Sigmoid colon (tissue), 7 donors: ENCODE results near the gene GORASP2. TPM values are rescaled to one million over a fixed set of nuclear protein-coding genes. Genes with fewer than 3 reads are reported as not detected.

Experiments
- DNase-seq: peaks from one replicate; pipeline ENCODE4 v3.0.0-alpha.2; 2019
- H3K27ac ChIP-seq, 4 donors: fragments of 200-600 bp; sonication (generic); one replicate each; pipeline ENCODE4 v1.5.1; 2016 to 2019; ENCODE audit warnings: mild to moderate bottlenecking in 1 of 4
- H3K27me3 ChIP-seq, 3 donors: fragments of 200-600 bp; sonication (generic); one replicate each; pipeline ENCODE4 v1.5.1; 2019; ENCODE audit warnings: mild to moderate bottlenecking in 1 of 3
- H3K36me3 ChIP-seq, 4 donors: fragments of 200-600 bp; sonication (generic); one replicate each; pipeline ENCODE4 v1.5.1; 2016 to 2019
- H3K4me1 ChIP-seq, 4 donors: fragments of 200-600 bp; sonication (generic); one replicate each; pipeline ENCODE4 v1.5.1; 2017 to 2019
- H3K4me3 ChIP-seq, 4 donors: fragments of 200-600 bp; sonication (generic); one replicate each; pipeline ENCODE4 v1.5.1; 2017 to 2019; ENCODE audit warnings: mild to moderate bottlenecking in 2 of 4, moderate library complexity in 1 of 4
- H3K9me3 ChIP-seq, 4 donors: fragments of 200-600 bp in 3 of 4; sonication (generic) in 3 of 4; one replicate each; pipeline versions ENCODE4 v1.5.1 to v1.6.1; 2013 to 2019
- EP300 ChIP-seq, 4 donors: sonication (generic); formaldehyde crosslinking; IDR thresholded peaks; one replicate each; pipeline ENCODE4 v1.6.1; 2017; ENCODE audit warnings: antibody characterized with exemption in 4 of 4
- POLR2A ChIP-seq, 2 donors: fragments of 450-650 bp; IDR thresholded peaks; one replicate each; pipeline ENCODE4 v1.6.1; 2016; ENCODE audit warnings: antibody characterized with exemption in 2 of 2, mild to moderate bottlenecking in 2 of 2, moderate library complexity in 2 of 2
- POLR2AphosphoS5 ChIP-seq, 4 donors: sonication (generic); formaldehyde crosslinking; IDR thresholded peaks; one replicate each; pipeline ENCODE4 v1.6.1; 2017; ENCODE audit warnings: antibody characterized with exemption in 4 of 4
- WGBS, 2 donors: extraction: QIAGEN DNeasy Blood & Tissue Kit; methylation state at CpG; one replicate each; pipeline ENCODE4 v1.1.7; 2013; 5-methylcytosine and 5-hydroxymethylcytosine counted together
- intact Hi-C: fragments of 100-400 bp; cut with DNase I; formaldehyde crosslinking; loops from one replicate; pipeline ENCODE4 v1.15.1; 2023
- polyA plus RNA-seq, 3 donors: library from polyadenylated mRNA; stranded (reverse); fragments of 200-250 nt; gene quantifications; one replicate each; pipeline ENCODE4 v1.2.3, GENCODE V29; 2013
- total RNA-seq, 4 donors: library from RNA; depleted of rRNA; stranded (reverse); fragments of >200 nt; gene quantifications; one replicate each; pipeline ENCODE4 v1.1.0, GENCODE V29; 2016
- TF ChIP-seq, protein P1 (sequence below), 4 experiments: fragments of 450-650 bp in 3 of 4; fragments of 200-600 bp in 1 of 4; IDR thresholded peaks; one replicate each; pipeline ENCODE4 v1.5.1; 2016 to 2019; ENCODE audit warnings: antibody characterized with exemption in 4 of 4, mild to moderate bottlenecking in 3 of 4, moderate library complexity in 2 of 4
- donor health status: healthy with polysubstance abuse.
- donor health status: Bipolar disorder and iron deficiency.
- donor health status: healthy.

Gene GORASP2
- total and polyA plus RNA-seq, 7 donors, result 32.4 to 53.8 (median 42.3) TPM

DNA sequence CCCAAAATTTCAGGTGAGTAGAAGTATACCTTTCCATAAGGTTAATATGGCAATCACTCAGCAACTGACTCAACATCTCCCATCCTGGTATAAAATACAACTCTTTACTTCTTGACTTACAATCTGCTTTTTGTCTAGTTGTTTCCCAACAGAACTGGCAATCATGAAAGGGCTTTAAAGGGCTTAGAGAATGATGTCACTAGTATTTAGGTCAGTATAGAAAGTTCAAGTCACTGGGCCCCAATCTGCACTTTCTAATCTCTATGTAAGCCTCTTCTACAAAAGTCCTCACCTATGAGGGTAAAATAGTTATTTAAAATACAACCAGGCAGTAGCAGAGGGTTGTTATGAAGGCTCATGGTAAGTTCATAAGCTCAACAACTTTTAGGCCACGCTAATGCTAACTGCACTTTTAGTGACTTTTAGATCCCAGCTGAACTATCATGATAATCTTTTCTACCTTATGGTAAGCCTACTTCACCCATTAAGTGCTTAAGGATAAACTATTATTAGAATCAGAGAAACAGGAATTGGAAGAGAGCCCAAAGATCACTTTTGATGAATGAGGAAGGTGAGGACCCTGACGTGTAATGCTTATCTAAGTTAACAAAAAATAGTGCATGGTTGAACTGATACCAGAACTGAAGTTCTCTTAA lies 79.6 kb downstream of the GORASP2 start:
- no peak for DNase-seq
- WGBS, 2 donors, result 85 to 88% methylated on average over 2 of the region's 2 CpGs
- Histone ChIP-seq H3K9me3 (no peaks in the 10 kb centered on the region), H3K27me3 (no peaks in the 10 kb centered on the region), H3K4me1 (no peaks in the 10 kb centered on the region), H3K27ac (no peak overlapping the region), H3K36me3 (peaks cover 0 to 48% (median 8%) of the 10 kb centered on the region in 4 donors), H3K4me3 (no peak overlapping the region)
- intact Hi-C loops, result no loop called here
- TF ChIP-seq POLR2AphosphoS5 (IDR thresholded peaks at IDR 0.05) (no peak), POLR2A (IDR thresholded peaks at IDR 0.05) (no peak), EP300 (IDR thresholded peaks at IDR 0.05) (no peak)
- TF ChIP-seq, protein P1, sequence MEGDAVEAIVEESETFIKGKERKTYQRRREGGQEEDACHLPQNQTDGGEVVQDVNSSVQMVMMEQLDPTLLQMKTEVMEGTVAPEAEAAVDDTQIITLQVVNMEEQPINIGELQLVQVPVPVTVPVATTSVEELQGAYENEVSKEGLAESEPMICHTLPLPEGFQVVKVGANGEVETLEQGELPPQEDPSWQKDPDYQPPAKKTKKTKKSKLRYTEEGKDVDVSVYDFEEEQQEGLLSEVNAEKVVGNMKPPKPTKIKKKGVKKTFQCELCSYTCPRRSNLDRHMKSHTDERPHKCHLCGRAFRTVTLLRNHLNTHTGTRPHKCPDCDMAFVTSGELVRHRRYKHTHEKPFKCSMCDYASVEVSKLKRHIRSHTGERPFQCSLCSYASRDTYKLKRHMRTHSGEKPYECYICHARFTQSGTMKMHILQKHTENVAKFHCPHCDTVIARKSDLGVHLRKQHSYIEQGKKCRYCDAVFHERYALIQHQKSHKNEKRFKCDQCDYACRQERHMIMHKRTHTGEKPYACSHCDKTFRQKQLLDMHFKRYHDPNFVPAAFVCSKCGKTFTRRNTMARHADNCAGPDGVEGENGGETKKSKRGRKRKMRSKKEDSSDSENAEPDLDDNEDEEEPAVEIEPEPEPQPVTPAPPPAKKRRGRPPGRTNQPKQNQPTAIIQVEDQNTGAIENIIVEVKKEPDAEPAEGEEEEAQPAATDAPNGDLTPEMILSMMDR (IDR thresholded peaks at IDR 0.05), result no peak

DNA sequence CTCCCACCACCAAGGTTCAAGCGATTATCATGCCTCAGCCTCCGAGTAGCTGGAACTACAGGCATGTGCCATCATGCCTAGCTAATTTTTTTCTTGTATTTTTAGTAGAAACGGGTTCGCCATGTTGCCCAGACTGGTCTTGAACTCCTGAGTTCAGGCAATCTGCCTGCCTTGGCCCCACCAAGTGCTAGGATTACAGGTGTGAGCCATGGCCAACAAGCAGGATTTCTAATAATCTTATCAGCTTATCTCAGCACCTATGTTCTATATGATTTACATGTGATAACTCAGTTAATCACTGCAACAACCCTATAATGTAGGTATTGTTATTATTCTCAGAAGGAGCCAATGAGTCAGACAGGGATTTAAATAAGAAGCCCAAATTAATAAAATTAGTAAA lies 80.3 kb downstream of the GORASP2 start:
- Histone ChIP-seq H3K36me3 (peaks cover 0 to 48% (median 10%) of the 10 kb centered on the region in 4 donors), H3K4me3 (no peak overlapping the region), H3K9me3 (no peaks in the 10 kb centered on the region), H3K27ac (no peak overlapping the region), H3K4me1 (no peaks in the 10 kb centered on the region), H3K27me3 (no peaks in the 10 kb centered on the region)
- no peak for TF ChIP-seq EP300 (IDR thresholded peaks at IDR 0.05)
- TF ChIP-seq, protein P1 (IDR thresholded peaks at IDR 0.05), result no peak
- no peak for TF ChIP-seq POLR2A (IDR thresholded peaks at IDR 0.05)
- TF ChIP-seq POLR2AphosphoS5 (IDR thresholded peaks at IDR 0.05), result no peak
- 95 to 97% methylated on average over 4 of the region's 4 CpGs for WGBS, 2 donors
- DNase-seq, result no peak
- intact Hi-C loops, result no loop called here

DNA sequence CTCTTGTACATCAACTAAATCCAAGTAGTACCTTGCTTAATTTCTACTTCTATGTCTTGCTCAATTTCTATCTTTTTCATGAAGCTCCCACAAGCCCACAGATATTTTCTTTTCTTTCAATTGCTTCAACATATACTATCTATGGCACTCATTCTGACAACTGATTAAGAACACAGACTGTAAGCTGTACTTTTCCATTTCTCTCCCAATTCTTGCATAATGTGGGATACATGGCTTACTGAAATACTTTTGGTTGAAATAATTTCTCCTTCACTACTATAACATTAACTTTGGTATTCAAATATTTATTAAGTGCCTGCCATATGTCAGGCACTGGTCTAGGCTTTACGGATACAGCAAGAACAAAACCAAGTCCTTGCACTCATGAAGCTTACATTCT lies 84.8 kb downstream of the GORASP2 start:
- WGBS, 2 donors, result 42 to 97% methylated on average over 1 of the region's 1 CpG
- H3K9me3 ChIP-seq, result no peaks in the 10 kb centered on the region
- H3K4me3 ChIP-seq, result no peak overlapping the region
- TF ChIP-seq, protein P1 (IDR thresholded peaks at IDR 0.05), result no peak
- TF ChIP-seq POLR2AphosphoS5 (IDR thresholded peaks at IDR 0.05) (no peak), POLR2A (IDR thresholded peaks at IDR 0.05) (no peak), EP300 (IDR thresholded peaks at IDR 0.05) (no peak)
- no peak for DNase-seq
- no peaks in the 10 kb centered on the region for H3K27me3 ChIP-seq
- H3K36me3 ChIP-seq, result peaks cover 0 to 27% (median 8%) of the 10 kb centered on the region in 4 donors
- no peaks in the 10 kb centered on the region for H3K4me1 ChIP-seq
- no peak overlapping the region for H3K27ac ChIP-seq
- intact Hi-C loops, result no loop called here

DNA sequence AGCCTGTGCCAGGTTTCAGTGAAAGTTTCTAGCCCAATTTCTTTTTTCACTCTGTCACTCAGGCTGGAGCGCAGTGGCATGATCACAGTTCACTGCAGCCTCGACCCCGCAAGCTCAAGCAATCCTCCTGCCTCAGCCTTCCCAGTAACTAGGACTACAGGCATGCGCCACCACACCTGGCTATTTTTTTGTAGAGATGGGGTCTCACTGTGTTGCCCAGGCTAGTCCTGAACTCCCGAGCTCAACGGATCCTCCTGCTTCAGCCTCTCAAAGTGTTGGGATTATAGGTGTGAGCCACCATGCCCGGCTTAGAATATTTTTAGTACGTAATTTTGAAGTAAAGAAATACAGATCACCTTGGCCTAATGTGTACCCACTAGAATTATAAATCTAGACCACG lies 87.1 kb downstream of the GORASP2 start:
- no peak overlapping the region for H3K27ac ChIP-seq
- H3K4me1 ChIP-seq, result no peaks in the 10 kb centered on the region
- no peaks in the 10 kb centered on the region for H3K27me3 ChIP-seq
- TF ChIP-seq, protein P1 (IDR thresholded peaks at IDR 0.05), result no peak
- TF ChIP-seq EP300 (IDR thresholded peaks at IDR 0.05) (no peak), POLR2AphosphoS5 (IDR thresholded peaks at IDR 0.05) (no peak), POLR2A (IDR thresholded peaks at IDR 0.05) (no peak)
- no peak for DNase-seq
- peaks cover 0 to 18% (median 8%) of the 10 kb centered on the region in 4 donors for H3K36me3 ChIP-seq
- H3K9me3 ChIP-seq, result no peaks in the 10 kb centered on the region
- 99% methylated on average over 9 of the region's 9 CpGs for WGBS, 2 donors
- intact Hi-C loops, result no loop called here
- H3K4me3 ChIP-seq, result no peak overlapping the region

Other genes starting within 250 kb of the GORASP2 start
- 1 to 10 TPM in 3 of 4 donors, under 1 TPM in 1; 0.81 to 4.6 (median 2.0) TPM for gene SP5, start 213.9 kb upstream of the GORASP2 start, total RNA-seq
- 1 to 10 TPM in 1 of 3 donors, under 1 TPM in 2; 0.69 to 1.2 (median 0.82) TPM for gene SP5, start 213.9 kb upstream of the GORASP2 start, polyA plus RNA-seq
- not detected for gene ERICH2, start 158.9 kb upstream of the GORASP2 start, total RNA-seq
- gene ERICH2, start 158.9 kb upstream of the GORASP2 start, polyA plus RNA-seq, result not detected
- gene GAD1, start 112.4 kb upstream of the GORASP2 start, total RNA-seq, result under 1 TPM in 1 of 4 donors, not detected in 3; 0.41 TPM
- gene GAD1, start 112.4 kb upstream of the GORASP2 start, polyA plus RNA-seq, result under 1 TPM in 1 of 3 donors, not detected in 2; 0.13 TPM
- gene TLK1, start 231.6 kb downstream of the GORASP2 start, total RNA-seq, result 10 to 100 TPM; 37.9 to 60.6 (median 49.0) TPM
- 10 to 100 TPM; 14.1 to 22.2 (median 18.0) TPM for gene TLK1, start 231.6 kb downstream of the GORASP2 start, polyA plus RNA-seq